Measurements from ENCODE around the gene PM20D2. TPM values are rescaled to one million over a fixed set of nuclear protein-coding genes. Genes with fewer than 3 reads are reported as not detected.

Gene PM20D2
- total and polyA plus RNA-seq, 2 of the 13 experiments (the other 11 are each of a cell fraction or from before 2014, with no cell fraction given), result 13.3 to 26.3 TPM

DNA sequence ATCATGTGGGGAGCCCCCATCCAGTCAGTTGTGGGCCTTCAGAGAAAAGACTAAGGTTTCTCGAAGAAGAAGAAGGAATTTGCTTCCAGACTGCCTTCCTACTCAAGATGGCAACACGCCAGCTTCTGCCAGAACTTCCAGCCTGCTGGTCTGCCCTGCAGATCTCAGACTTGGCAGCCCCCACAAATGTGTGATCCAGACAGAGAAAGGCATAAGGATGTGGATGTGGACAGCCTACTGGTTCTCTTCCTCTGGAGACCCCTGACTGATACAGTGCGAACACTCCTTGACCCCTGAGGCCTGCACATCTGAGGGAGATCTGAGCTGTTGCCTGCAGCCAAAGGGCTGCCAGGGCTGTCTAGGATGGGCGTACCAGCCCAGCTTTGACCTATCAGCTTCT is 62.7 kb downstream of the PM20D2 start (continued):
- no peak for TF ChIP-seq RORA (CRISPR knock-in tag; IDR thresholded peaks at IDR 0.05)
- TF ChIP-seq CREB1 (IDR thresholded peaks at IDR 0.05), result no peak
- no peak for TF ChIP-seq CREB1 (CRISPR knock-in tag; IDR thresholded peaks at IDR 0.05)
- TF ChIP-seq, protein P1, sequence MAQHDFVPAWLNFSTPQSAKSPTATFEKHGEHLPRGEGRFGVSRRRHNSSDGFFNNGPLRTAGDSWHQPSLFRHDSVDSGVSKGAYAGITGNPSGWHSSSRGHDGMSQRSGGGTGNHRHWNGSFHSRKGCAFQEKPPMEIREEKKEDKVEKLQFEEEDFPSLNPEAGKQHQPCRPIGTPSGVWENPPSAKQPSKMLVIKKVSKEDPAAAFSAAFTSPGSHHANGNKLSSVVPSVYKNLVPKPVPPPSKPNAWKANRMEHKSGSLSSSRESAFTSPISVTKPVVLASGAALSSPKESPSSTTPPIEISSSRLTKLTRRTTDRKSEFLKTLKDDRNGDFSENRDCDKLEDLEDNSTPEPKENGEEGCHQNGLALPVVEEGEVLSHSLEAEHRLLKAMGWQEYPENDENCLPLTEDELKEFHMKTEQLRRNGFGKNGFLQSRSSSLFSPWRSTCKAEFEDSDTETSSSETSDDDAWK (CRISPR knock-in tag; IDR thresholded peaks at IDR 0.05), result no peak
- no peak for TF ChIP-seq SIN3B (IDR thresholded peaks at IDR 0.05; ENCODE audit: low read length)
- TF ChIP-seq ZNF878 (CRISPR knock-in tag; IDR thresholded peaks at IDR 0.05), result no peak
- TF ChIP-seq, protein P2, sequence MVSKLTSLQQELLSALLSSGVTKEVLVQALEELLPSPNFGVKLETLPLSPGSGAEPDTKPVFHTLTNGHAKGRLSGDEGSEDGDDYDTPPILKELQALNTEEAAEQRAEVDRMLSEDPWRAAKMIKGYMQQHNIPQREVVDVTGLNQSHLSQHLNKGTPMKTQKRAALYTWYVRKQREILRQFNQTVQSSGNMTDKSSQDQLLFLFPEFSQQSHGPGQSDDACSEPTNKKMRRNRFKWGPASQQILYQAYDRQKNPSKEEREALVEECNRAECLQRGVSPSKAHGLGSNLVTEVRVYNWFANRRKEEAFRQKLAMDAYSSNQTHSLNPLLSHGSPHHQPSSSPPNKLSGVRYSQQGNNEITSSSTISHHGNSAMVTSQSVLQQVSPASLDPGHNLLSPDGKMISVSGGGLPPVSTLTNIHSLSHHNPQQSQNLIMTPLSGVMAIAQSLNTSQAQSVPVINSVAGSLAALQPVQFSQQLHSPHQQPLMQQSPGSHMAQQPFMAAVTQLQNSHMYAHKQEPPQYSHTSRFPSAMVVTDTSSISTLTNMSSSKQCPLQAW (CRISPR knock-in tag; IDR thresholded peaks at IDR 0.05), result no peak
- TF ChIP-seq KDM3A (CRISPR knock-in tag; IDR thresholded peaks at IDR 0.05; ENCODE audit: low read depth), result no peak
- TF ChIP-seq, protein P3, sequence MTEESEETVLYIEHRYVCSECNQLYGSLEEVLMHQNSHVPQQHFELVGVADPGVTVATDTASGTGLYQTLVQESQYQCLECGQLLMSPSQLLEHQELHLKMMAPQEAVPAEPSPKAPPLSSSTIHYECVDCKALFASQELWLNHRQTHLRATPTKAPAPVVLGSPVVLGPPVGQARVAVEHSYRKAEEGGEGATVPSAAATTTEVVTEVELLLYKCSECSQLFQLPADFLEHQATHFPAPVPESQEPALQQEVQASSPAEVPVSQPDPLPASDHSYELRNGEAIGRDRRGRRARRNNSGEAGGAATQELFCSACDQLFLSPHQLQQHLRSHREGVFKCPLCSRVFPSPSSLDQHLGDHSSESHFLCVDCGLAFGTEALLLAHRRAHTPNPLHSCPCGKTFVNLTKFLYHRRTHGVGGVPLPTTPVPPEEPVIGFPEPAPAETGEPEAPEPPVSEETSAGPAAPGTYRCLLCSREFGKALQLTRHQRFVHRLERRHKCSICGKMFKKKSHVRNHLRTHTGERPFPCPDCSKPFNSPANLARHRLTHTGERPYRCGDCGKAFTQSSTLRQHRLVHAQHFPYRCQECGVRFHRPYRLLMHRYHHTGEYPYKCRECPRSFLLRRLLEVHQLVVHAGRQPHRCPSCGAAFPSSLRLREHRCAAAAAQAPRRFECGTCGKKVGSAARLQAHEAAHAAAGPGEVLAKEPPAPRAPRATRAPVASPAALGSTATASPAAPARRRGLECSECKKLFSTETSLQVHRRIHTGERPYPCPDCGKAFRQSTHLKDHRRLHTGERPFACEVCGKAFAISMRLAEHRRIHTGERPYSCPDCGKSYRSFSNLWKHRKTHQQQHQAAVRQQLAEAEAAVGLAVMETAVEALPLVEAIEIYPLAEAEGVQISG (CRISPR knock-in tag; IDR thresholded peaks at IDR 0.05), result no peak

Measured in HepG2 (cell line).